ENCODE data around the gene BLTP2.
A peak's percentile ranks its signal among the peaks of the same experiment; 100 is the strongest.

The BLTP2 gene

GRCh38 chr17:28598799-28599310, 46.1 kb downstream of the BLTP2 start, which contains the start of gene SPAG5:
Gene SPAG5, minus strand, starts transcription at chr17:28599025. Its CDS starts 79 bp downstream, at chr17:28598946.
- peak; percentile 96 for DNase-seq

GRCh38 chr17:28598389-28598788, 46.6 kb downstream of the BLTP2 start:
- no peak for DNase-seq

- no peak for DNase-seq
These were observed 47.2 kb downstream of the BLTP2 start for GRCh38 chr17:28597606-28598383.

Data from CD4-positive, alpha-beta T cell treated with Interleukin-17A for 4 hours (primary cell).